ENCODE results near the gene STIM2.
"Not testable (repeated sequence)": the region's sequence is repeated elsewhere in the genome, so short reads cannot be mapped to it uniquely, and the experiment has no call there.

STIM2 gene

GRCh38 chr4:26860157-26860921 is at the start of gene STIM2:
TSS of gene STIM2 (plus strand) at chr4:26860841.
- peak; percentile 99 for DNase-seq

- not testable (repeated sequence) for DNase-seq
Observed at GRCh38 chr4:26811571-26811970, 49.1 kb upstream of the STIM2 start.

- no peak for DNase-seq
Observed at GRCh38 chr4:26812049-26812714, 48.5 kb upstream of the STIM2 start.

- no peak for DNase-seq
Observed at GRCh38 chr4:26813698-26814097, 46.9 kb upstream of the STIM2 start.

- DNase-seq = no peak
Observed at GRCh38 chr4:26815199-26815598, 45.4 kb upstream of the STIM2 start.

GRCh38 chr4:26815706-26816105 is 44.9 kb upstream of the STIM2 start:
- no peak for DNase-seq

GRCh38 chr4:26819026-26819425 is 41.6 kb upstream of the STIM2 start:
- no peak for DNase-seq

GRCh38 chr4:26819478-26820095 is 41.1 kb upstream of the STIM2 start:
- DNase-seq = no peak

- DNase-seq = no peak
Observed at GRCh38 chr4:26820346-26820745, 40.3 kb upstream of the STIM2 start.

- no peak for DNase-seq
Observed at GRCh38 chr4:26821031-26821430, 39.6 kb upstream of the STIM2 start.

GRCh38 chr4:26821677-26822503 is 38.8 kb upstream of the STIM2 start:
- DNase-seq = no peak

- peak; percentile 25 for DNase-seq
Observed at GRCh38 chr4:26822546-26822945, 38.1 kb upstream of the STIM2 start.

- DNase-seq = not testable (repeated sequence)
Observed at GRCh38 chr4:26822974-26823373, 37.7 kb upstream of the STIM2 start.

GRCh38 chr4:26823583-26823982 is 37.1 kb upstream of the STIM2 start:
- no peak for DNase-seq

GRCh38 chr4:26824667-26825066 is 36.0 kb upstream of the STIM2 start:
- no peak for DNase-seq

GRCh38 chr4:26826721-26827120 is 33.9 kb upstream of the STIM2 start:
- peak; percentile 14 for DNase-seq

- DNase-seq = not testable (repeated sequence)
Observed at GRCh38 chr4:26827336-26827735, 33.3 kb upstream of the STIM2 start.

GRCh38 chr4:26827798-26828197 is 32.8 kb upstream of the STIM2 start:
- DNase-seq = no peak

GRCh38 chr4:26829018-26829417 is 31.6 kb upstream of the STIM2 start:
- DNase-seq = no peak

- no peak for DNase-seq
Observed at GRCh38 chr4:26830033-26830432, 30.6 kb upstream of the STIM2 start.

GRCh38 chr4:26830701-26831100 is 29.9 kb upstream of the STIM2 start:
- no peak for DNase-seq

- no peak for DNase-seq
Observed at GRCh38 chr4:26836539-26836938, 24.1 kb upstream of the STIM2 start.

Measured in CD4-positive, alpha-beta T cell treated with Interleukin-10 for 1 hour (primary cell).